ENCODE measurements around the gene SLC22A23.

The SLC22A23 gene

DNA sequence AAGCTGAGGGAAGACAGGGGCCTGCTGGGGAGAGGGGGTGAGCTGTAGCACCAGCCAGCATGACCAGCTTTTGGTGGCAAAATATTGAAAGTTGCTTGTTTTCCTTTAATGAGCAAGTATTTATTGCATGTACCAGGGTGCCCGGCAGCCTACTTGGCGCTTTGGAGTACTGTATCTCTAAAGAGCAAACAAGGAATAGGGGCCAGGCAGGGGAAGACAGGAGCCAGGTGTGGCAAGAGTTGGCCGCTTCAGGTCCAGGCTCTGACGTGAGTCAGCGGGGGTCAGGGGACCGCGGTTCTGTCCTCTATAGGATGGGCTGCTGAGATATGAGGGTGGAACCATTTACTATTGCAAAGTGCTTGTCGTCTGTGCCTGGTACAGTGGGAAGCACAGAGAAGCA, 135.0 kb downstream of the SLC22A23 start:
- TF ChIP-seq, protein P1, sequence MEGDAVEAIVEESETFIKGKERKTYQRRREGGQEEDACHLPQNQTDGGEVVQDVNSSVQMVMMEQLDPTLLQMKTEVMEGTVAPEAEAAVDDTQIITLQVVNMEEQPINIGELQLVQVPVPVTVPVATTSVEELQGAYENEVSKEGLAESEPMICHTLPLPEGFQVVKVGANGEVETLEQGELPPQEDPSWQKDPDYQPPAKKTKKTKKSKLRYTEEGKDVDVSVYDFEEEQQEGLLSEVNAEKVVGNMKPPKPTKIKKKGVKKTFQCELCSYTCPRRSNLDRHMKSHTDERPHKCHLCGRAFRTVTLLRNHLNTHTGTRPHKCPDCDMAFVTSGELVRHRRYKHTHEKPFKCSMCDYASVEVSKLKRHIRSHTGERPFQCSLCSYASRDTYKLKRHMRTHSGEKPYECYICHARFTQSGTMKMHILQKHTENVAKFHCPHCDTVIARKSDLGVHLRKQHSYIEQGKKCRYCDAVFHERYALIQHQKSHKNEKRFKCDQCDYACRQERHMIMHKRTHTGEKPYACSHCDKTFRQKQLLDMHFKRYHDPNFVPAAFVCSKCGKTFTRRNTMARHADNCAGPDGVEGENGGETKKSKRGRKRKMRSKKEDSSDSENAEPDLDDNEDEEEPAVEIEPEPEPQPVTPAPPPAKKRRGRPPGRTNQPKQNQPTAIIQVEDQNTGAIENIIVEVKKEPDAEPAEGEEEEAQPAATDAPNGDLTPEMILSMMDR (conservative IDR thresholded peaks at IDR 0.05): no peak
- H3K27ac ChIP-seq: no peak overlapping the region

DNA sequence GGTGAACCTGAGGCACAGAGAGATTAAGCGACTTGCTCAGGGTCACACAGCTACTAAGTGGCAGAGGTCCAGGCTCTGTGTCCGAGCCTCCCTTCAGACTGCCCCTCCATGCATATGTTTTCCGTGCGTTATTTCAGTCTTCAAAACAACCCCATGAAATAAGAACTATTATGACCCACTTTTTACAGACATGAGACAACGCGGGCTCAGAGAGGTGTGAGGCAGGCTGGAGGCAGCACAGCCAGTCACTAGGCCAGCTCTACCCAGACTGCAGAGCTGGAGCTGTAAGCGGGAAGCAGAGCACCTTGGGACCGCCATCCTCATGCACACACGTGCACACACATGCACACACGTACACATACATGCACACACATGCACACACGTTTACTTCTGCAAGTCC, 135.8 kb downstream of the SLC22A23 start:
- H3K27ac ChIP-seq: no peak overlapping the region
- TF ChIP-seq, protein P1 (conservative IDR thresholded peaks at IDR 0.05): no peak

DNA sequence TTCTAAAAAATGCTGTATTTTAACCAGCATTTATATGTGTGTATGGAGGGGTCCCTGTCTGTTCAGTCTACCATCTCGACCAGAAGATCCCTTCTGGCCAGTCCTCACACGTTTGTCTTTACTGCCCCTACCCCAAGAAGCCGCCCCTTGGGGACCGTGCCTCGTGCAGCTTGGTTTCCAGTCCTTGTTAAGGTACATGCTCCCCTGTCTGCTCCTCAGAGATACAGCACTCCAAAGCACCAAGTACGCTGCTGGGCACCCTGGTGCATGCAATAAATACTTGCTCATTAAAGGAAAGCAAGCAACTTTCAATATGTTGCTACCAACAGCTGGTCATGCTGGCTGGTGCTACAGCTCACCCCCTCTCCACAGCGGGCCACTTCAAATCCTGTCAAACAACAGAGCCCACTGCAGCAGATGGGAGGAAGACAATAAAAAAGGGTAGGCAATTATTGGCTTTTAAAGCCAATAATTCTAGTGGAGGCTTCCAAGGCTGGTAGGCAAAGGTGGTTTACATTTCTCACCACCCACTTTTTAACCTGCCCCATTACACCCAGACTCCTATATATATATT, 136.5 kb downstream of the SLC22A23 start:
- TF ChIP-seq, protein P1 (conservative IDR thresholded peaks at IDR 0.05): no peak
- H3K27ac ChIP-seq: no peak overlapping the region

DNA sequence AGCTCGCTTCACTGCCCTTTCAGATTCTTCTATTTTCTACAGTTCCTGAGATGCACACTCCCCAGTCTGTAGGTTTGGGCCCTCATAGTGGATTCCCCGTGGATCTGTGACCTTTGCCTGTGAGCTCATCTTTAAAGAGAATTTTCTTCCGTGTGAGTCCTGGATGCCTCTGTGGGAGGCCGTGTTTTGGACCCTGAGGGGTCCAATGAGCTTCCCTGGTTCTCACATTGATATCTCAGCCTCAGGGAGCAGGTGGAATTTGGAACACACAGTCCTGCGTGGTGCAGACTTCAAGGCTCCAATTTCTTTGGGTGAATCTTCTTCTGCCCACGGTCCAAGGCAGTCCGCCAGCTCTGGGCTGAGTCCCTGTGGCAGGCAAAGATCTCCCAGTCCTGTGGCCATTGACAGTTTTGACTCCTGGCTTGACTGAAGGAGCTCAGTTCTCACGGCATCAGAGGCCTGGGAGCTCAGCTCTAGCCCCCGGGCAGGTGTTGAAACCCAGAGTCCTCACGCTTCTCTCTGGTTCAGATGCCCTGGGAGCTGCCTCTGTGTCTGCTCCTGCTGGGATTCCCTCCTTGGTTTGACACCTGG, 137.1 kb downstream of the SLC22A23 start:
- H3K27ac ChIP-seq: no peak overlapping the region
- TF ChIP-seq, protein P1 (conservative IDR thresholded peaks at IDR 0.05): no peak

DNA sequence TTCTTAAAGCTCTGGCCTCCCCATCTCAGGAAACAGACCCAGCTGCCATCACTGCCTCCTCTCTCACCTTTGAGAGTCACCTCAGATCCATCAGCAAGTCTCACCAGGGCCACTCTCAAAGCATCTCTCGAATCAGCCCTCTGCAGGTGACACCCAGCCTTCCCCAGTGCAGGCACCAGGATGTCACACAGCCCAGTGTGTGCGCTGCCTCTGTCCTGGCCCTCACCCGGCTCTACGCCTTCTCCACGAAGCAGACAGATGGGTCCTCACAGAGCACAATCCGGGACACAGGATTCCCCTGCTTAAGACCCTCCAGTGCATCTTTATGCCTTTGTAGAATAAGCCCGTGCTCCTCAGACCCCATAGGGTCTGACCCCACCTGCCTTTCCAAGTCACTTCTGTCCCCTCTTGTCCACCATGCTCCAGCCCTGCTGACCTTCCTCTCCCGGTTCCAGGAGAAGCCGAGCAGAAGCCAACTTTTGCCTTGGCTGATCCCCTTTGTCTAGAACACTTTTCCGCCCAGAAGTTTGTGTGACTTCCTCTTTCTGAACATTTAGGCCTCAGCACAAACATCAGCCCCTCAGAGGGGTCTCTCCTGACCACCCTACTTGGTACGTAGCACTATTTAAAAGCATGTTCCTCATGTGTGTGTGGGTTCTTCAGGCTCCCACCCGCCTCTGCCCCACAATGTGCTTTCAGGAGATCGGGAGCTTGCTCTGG, 137.9 kb downstream of the SLC22A23 start:
- TF ChIP-seq, protein P1 (conservative IDR thresholded peaks at IDR 0.05): no peak
- H3K27ac ChIP-seq: no peak overlapping the region

DNA sequence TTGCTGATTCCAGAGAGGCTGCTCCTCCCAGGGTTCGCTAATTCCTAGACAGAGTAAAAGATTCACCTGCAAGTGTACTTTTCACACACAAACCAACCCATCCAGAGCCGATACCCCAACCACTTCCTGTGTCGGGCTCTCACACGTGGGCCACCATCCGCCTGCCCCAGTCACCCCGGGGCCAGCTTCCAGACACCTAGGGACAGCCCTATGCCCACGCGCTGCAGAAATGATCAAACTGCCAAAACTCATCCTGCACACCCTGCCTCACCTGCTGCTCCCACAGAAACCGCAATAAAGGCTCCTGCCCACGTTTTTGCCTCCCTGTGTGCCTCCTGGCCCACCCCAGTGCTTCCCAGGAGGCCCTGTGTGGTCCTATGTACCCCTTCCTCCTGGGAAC, 138.6 kb downstream of the SLC22A23 start:
- TF ChIP-seq, protein P1 (conservative IDR thresholded peaks at IDR 0.05): no peak
- no peak overlapping the region for H3K27ac ChIP-seq

DNA sequence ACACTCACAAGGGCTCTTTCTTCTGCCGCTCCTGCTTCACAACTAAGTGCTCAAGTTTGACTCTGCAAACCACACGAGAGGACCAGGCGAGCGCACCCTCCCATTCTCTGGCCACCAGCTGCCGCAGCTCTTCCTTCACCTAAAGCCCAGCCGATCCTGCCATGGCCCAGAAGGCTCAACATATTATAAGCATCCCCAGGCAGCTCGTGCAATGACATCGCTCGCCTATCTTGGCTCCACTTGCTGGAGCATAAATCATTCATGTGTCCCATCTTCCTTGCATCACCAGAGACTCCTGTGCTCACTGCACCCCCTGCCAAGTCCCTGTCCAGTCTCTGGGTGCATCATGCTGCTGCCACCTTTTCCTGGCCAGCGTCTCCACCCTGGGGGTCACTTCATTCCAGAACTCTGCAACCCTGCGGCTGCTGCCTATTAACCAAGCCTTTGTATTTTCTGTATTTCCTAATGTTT, 139.1 kb downstream of the SLC22A23 start:
- H3K27ac ChIP-seq: no peak overlapping the region
- TF ChIP-seq, protein P1 (conservative IDR thresholded peaks at IDR 0.05): no peak
